ENCODE results near the gene SERPINB6.
"Not testable (repeated sequence)": the region's sequence is repeated elsewhere in the genome, so short reads cannot be mapped to it uniquely, and the experiment has no call there.

Gene SERPINB6

GRCh38 chr6:2953098-2953497, 18.3 kb downstream of the SERPINB6 start:
- DNase-seq = no peak

- DNase-seq = peak; percentile 61 to 68
These were observed 18.7 kb downstream of the SERPINB6 start for GRCh38 chr6:2952557-2953095.

GRCh38 chr6:2951728-2952127, 19.6 kb downstream of the SERPINB6 start:
- DNase-seq = no peak

GRCh38 chr6:2950713-2951112, 20.7 kb downstream of the SERPINB6 start:
- DNase-seq = no peak

- no peak for DNase-seq
These were observed 21.8 kb downstream of the SERPINB6 start for GRCh38 chr6:2949536-2950083.

GRCh38 chr6:2949121-2949520, 22.2 kb downstream of the SERPINB6 start:
- DNase-seq = peak in 1 of 2 donors; percentile 12

- peak in 1 of 2 donors; percentile 9 for DNase-seq
These were observed 22.9 kb downstream of the SERPINB6 start for GRCh38 chr6:2948228-2949025.

- DNase-seq = peak in 1 of 2 donors; percentile 14
These were observed 23.9 kb downstream of the SERPINB6 start for GRCh38 chr6:2947445-2947844.

- DNase-seq = no peak
These were observed 26.3 kb downstream of the SERPINB6 start for GRCh38 chr6:2945153-2945452.

- DNase-seq = peak in 1 of 2 donors; percentile 11
These were observed 26.8 kb downstream of the SERPINB6 start for GRCh38 chr6:2944405-2945152.

GRCh38 chr6:2943564-2943955, 27.8 kb downstream of the SERPINB6 start:
- DNase-seq = peak in 1 of 2 donors; percentile 12

- DNase-seq = no peak
These were observed 28.3 kb downstream of the SERPINB6 start for GRCh38 chr6:2942914-2943563.

- DNase-seq = not testable (repeated sequence)
These were observed 29.3 kb downstream of the SERPINB6 start for GRCh38 chr6:2942116-2942515.

- DNase-seq = peak; percentile 28 to 35
These were observed 30.5 kb downstream of the SERPINB6 start for GRCh38 chr6:2940851-2941250.

- DNase-seq = peak; percentile 79 to 80
These were observed 31.1 kb downstream of the SERPINB6 start for GRCh38 chr6:2940010-2940850.

GRCh38 chr6:2939315-2940009, 31.9 kb downstream of the SERPINB6 start:
- peak in 1 of 2 donors; percentile 24 for DNase-seq

GRCh38 chr6:2938632-2939083, 32.7 kb downstream of the SERPINB6 start:
- peak in 1 of 2 donors; percentile 15 for DNase-seq

GRCh38 chr6:2938004-2938631, 33.2 kb downstream of the SERPINB6 start:
- DNase-seq = peak in 1 of 2 donors; percentile 16

- DNase-seq = peak in 1 of 2 donors; percentile 16
These were observed 33.8 kb downstream of the SERPINB6 start for GRCh38 chr6:2937627-2938003.

- DNase-seq = peak in 1 of 2 donors; percentile 14
These were observed 35.6 kb downstream of the SERPINB6 start for GRCh38 chr6:2935566-2936291.
